Stimulated activated CD8-positive, alpha-beta memory T cell treated with anti-CD3 and anti-CD28 coated beads, Interleukin-7, amount 100 ng/mL, for 1 hour (primary cell): ENCODE measurements around the gene TTC39C.

Experiments
- DNase-seq, 2 donors: peaks; one replicate each; pipeline ENCODE4 v3.0.0-alpha.2; 2020; ENCODE audit warnings: low read depth in 2 of 2

Gene TTC39C

DNA sequence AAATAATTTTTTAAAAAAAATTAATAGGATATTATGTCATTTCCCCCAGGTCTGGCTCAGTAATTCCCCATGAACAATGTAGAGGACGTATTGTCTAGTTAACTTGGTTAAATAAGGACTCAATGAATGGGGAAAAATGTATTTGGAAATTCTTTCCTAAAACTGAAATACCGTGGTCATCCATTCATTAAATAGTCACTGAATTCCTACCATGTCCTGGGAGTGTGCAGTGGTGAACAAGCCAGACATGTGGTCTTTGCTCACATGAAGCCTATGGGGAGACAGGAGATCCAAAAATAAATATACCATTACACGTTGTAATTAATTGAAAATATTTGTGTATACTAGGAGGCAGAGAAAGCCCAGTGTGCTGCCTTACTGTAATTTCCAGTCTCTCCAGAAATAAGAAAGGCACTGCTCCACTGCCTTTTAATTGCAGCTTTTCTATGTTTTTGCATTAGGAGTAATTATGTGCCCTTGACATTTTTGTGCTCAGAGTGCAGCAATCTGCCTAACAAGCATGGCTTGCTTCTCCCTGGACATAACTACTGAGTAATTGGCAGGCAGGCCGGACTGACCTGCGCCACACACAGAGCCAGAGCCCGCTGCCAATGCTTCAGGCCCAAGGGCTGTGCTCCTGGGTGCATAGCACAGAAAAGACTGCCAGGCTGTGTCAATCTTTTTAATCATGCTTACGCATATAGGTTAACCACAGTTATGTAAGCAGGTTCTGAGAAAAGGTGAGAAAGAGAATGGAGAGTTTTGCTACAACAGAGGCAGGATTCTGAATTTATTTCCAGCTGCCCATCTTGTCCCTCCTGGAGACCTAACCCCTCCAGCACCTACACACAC, 22.2 kb upstream of the TTC39C start:
- no peak for DNase-seq

DNA sequence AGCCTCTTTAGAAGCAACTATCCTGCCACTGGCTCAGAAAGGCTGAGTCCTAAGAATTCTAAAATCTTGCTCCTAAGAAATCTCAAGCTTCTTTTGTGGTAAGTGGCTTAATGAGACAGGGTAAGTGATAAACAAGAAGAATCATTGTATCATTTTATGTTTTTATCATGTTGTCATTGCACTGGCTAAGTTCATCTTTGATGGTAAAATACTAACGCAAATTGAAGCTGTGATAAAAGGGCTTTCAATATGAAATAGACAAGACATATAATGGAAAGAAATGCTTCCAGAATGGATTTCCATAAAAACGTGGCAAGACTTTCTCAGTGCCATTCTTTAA, 21.6 kb upstream of the TTC39C start:
- DNase-seq: no peak

DNA sequence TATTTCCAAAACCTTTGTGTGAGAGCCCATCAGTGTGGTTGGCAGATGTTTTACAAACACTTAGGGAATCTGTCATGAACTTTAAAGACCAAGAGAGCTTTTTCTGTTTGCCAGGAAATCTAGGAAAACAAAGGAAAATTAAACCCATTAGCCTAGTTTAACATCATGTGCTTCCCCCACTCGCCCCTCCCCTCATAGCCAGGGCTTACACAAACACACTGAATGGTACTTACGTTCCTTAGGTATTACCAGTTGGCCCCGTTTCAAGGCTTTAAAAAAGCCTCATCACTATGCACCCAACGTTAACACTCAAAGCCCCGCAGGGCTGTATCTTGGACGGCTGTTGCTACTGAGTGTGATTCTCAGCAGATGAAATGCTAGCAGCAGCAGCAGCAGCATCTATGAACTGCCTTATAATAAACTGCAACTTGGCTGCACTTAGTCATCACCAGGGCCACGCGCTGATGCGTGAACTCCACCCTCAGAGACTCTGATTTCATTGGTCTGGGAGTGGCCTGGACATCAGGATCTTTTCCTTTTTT, 20.1 kb upstream of the TTC39C start:
- no peak for DNase-seq

GRCh38 chr18:23995180-23995579, 19.4 kb upstream of the TTC39C start:
- DNase-seq: no peak

DNA sequence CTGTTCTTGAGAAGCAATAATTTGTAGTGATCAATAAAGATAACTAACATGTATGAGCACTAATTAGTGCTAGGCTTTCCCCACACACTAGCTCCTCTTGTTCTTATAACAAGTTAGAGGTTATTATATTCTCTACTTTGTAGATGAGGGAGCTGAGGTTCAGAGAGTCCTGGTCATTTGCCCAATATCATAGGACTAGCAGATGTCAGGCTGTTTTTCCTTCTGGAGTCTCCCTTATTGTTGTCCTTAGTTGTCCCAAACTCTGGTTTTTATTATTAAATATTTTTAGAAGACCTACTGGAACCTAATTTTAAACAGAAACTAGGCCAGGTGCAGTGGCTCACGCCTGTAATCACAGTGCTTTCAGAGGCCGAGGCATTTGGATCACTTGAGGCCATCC, 16.5 kb upstream of the TTC39C start:
- no peak for DNase-seq

- no peak for DNase-seq
Observed at GRCh38 chr18:23998820-23999219, 15.7 kb upstream of the TTC39C start.

GRCh38 chr18:24000613-24001490, 13.7 kb upstream of the TTC39C start:
- no peak for DNase-seq

DNA sequence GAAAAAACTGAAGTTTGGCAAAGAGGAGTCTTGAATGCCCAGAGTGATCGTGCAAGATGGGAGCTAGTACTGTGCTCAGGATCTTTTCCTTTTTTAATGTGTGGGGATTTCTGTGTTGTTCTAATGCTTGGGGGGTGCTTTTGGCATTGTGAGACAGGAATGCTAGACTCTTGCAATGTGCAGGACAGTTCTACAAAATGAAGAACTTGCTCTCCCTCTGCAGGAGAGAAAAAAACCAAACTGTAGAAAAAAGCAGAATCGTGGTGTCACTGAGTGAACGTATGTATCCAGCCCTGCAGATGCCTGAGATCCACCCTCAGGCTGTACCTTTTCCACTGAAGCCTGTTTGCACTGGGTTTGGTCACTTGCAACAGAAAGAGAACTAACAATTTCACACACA, 12.1 kb upstream of the TTC39C start:
- DNase-seq: no peak

GRCh38 chr18:24003288-24003687, 11.3 kb upstream of the TTC39C start:
- no peak for DNase-seq

GRCh38 chr18:24003903-24004640, 10.5 kb upstream of the TTC39C start:
- no peak for DNase-seq

DNA sequence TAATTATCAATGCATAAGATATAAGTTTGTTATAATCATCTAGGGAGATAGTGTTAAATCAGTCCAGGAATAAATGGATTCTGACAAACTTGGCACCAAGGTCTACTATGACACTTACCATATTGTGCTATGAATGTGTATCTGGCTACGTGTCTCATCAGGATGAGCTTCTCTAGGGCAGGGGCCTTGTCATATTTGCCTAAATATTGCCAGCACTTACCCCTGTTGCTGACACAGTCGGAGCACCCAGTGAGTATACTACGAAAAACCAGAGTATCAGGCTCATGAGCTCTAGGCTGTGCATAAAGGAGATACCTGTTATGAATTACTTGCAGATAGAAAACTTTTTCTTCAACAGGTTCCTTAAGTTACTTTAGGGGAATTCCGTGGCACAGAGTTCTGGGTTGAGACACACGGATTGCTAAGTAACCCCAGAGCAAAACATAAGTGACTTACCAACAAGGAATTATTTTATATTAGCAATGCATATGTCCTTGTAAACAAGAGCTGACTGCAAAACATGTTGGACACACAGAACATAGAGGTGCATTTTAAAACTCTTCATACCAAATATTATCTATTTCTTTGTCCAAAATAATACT, 7.7 kb upstream of the TTC39C start:
- DNase-seq: no peak

DNA sequence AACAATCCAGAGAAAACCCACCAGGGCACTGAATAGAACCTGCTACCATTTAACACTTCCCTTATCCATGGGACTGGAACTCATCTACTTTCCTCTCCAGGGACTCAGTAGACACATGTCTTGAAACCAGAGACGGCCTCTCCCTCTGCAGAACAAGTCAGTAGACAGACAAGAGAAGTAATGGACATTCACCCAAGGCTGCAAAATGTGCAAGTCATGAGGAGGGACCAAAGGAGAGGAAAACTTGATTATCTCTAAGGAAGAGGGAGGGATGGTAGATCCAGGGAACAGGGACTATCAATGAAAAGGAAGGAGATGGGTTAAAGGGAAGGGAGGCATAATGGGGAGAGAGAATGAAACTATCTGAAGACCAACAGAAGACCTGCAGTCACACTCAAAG, 5.3 kb upstream of the TTC39C start:
- DNase-seq: no peak

DNA sequence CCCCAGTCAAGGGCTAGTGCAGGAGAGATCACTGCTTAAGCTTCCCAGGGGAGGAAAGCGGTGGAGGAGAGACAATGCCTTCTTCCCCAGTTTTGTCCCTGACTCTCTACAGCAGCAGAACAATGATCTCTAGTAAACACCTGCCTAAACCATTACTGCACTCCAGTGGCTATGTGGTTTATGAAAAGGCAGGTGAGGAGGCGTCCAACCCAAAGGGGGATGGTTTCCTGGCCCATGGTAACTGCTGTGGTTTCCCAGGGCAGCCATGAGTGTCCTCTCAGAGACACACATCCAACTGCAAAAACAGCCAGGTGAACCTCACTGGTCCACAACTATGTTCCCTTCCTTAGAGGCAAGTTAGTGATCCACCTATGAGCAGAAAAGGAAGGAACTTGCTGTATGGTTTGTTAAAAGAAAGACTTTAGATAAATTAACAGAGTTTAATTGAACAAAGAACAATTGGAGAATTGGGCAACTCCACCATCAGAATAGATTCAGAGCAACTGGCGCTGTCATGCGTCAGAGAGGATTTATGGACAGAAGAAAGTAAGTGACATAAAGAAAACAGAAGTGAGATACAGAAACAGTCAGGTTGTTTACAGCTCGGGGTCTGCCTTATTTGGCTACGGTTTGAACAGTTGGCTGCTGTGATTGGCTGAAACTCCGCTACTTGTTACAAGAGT, 4.8 kb upstream of the TTC39C start:
- DNase-seq: no peak

DNA sequence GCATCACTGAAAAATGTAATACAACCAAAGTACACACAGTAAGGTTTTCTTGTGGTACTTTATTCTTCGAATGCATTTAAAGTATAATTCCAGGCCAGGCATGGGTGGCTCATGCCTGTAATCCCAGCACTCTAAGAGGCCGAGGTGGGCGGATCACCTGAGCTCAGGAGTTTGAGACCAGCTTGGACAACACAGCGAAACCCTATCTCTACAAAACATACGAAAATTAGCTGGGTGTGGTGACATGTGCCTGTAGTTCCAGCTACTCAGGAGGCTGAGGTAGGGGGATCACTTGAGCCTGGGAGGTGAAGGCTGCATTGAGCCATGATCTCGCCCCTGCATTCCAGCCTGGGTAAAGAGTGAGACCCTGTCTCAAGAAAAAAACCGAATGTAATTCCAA, 3.9 kb upstream of the TTC39C start:
- no peak for DNase-seq

DNA sequence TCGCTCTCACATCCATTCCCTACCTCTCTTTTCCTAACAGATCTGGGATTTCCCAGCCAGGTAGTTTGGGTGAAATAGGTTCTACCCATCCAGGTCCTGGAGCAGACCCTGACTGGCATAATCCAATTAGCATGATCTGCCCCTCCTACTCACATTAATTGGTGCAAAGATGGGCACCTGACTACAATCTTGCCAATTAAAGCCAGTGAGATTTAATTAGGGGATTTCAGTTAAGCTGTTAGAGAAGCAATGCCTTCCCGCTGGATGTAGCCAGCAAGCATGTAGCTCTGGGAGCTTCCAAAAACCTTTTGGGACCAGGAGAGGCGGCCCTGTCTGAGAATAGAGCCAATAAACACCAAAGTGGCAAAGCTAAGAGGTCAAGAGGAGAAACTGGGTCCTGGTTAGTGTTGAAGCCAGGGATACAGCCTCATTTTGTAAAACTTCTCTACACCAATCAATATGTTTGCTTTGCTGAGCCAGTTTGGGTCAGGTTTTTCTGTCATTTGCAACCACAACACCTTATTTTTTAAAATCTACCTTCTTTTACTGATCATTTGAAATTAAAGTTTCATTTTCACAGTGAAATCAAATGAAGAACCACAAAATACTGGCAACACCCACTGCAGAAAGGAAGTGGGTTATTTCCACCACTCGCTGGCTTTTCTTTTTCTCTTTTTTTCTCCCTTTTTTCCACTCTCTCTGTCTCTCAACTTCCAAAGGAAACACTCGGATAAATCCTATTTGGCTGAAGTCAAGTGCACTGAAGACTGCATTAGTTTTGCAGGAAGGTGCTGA, 3.2 kb upstream of the TTC39C start:
- no peak for DNase-seq

DNA sequence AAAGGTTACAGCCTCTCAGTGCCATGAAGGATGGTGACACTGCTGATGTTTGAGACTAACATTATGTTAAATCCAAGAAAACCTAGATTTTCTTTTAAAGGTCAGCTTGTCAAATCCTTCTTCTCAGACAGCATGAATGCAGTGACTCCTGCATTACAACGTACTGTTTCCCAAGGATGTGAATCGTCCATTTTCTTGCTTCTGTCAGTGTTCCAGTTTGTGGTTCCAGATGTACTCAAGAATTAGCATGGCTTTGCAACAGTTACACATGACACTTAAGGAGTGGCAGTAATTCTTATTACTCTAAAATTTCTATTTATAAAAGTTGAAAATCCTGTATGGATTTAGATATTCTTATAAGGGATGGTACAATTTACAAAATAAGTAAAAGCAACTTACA, 1.5 kb upstream of the TTC39C start:
- DNase-seq: no peak

DNA sequence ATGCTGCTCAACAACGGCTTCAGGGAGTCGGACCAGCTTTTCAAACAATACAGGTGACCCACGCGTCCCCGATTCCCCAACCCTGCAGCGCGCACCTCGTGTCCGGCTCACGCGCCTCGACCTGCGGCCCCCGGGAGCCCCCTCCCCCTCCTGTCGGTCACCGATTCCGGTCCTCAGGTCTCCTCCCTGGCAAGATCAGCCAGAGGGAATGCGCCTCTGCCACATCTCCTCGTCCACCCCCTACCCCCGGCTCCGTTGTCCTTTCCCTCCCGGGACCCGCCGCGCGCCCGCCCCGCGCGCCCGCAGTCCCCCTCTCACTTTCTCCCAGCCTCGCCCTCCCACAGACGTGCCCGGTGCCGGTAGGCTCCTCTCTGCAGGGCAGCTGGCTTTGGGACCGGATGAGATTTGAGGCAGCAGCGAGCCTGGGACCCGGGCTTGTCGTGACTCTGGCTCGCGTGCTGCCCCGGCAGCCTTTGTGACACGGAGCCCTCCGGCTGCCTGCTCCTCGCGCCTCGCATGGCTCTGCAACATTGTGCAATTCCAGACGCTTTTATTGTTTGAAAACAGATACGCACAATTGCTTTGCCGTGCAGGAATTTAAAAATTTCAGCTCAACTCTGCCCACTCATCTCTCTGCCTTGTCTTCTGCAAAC, 558 bp downstream of the TTC39C start:
- DNase-seq: no peak

GRCh38 chr18:24015639-24016631, 1.4 kb downstream of the TTC39C start:
- no peak for DNase-seq

GRCh38 chr18:24016643-24017042, 2.1 kb downstream of the TTC39C start:
- no peak for DNase-seq
